Lower leg skin (tissue), 3 donors: Measurements from ENCODE around the gene DCAF17.

Experiments used
- CTCF ChIP-seq, 3 donors: fragments of 450-650 bp; IDR thresholded peaks; one replicate each; pipeline ENCODE4 v1.5.1; 2016; ENCODE audit warnings: antibody characterized with exemption in 3 of 3, mild to moderate bottlenecking in 3 of 3, moderate library complexity in 2 of 3
- POLR2A ChIP-seq, 2 donors: fragments of 450-650 bp; IDR thresholded peaks; one replicate each; pipeline ENCODE4 v1.6.1; 2016 to 2017; ENCODE audit warnings: antibody characterized with exemption in 2 of 2, mild to moderate bottlenecking in 1 of 2, moderate library complexity in 1 of 2

- TF ChIP-seq CTCF (IDR thresholded peaks at IDR 0.05): no peak
- TF ChIP-seq POLR2A (IDR thresholded peaks at IDR 0.05): no peak
Observed at GRCh38 chr2:171431677-171432167, 2.3 kb upstream of the DCAF17 start.
